Calu3 (cell line): ENCODE results near the gene USP54. TPM values are rescaled to one million over a fixed set of nuclear protein-coding genes. Genes with fewer than 3 reads are reported as not detected.

Source experiments
- BruUV-seq: library from RNA; stranded (reverse); fragments of 400-500 nt; replicated peaks from 2 replicates; lab custom pipeline; 2021; lab: Mats Ljungman, UMichigan
- CTCF ChIA-PET: fragments of 300-600 bp; sonication (Branson Sonifier 250); formaldehyde crosslinking; loops from one replicate; lab custom pipeline; 2022; ENCODE audit warnings: antibody characterized with exemption; lab: Charles Lee
- DNase-seq: peaks from one replicate; pipeline ENCODE4 v3.0.0; 2022
- H3K27ac Mint-ChIP-seq: one replicate; pipeline ENCODE4 v1.8.0; 2022; ENCODE audit warnings: mixed read lengths; ENCODE audit not compliant: unreplicated experiment
- H3K27me3 Mint-ChIP-seq: one replicate; pipeline ENCODE4 v1.8.0; 2022; ENCODE audit warnings: mixed read lengths; ENCODE audit not compliant: unreplicated experiment
- H3K36me3 Mint-ChIP-seq: one replicate; pipeline ENCODE4 v1.8.0; 2022; ENCODE audit warnings: mild to moderate bottlenecking, moderate library complexity, mixed read lengths; ENCODE audit not compliant: insufficient read depth, unreplicated experiment
- H3K4me1 Mint-ChIP-seq: one replicate; pipeline ENCODE4 v1.8.0; 2022; ENCODE audit warnings: mild to moderate bottlenecking, low read depth, mixed read lengths; ENCODE audit not compliant: unreplicated experiment
- H3K4me3 Mint-ChIP-seq: one replicate; pipeline ENCODE4 v1.8.0; 2022; ENCODE audit warnings: mild to moderate bottlenecking, low read depth, moderate library complexity, mixed read lengths; ENCODE audit not compliant: unreplicated experiment
- H3K9me3 Mint-ChIP-seq: one replicate; pipeline ENCODE4 v1.8.0; 2022; ENCODE audit warnings: low read depth, mixed read lengths; ENCODE audit not compliant: unreplicated experiment
- intact Hi-C: fragments of 100-400 bp; cut with micrococcal nuclease; formaldehyde crosslinking; loops from one replicate; pipeline ENCODE4 v1.10.0; 2022; ENCODE audit not compliant: unreplicated experiment
- total RNA-seq: library from RNA; stranded (reverse); gene quantifications from 2 replicates; pipeline ENCODE4 v1.2.3, GENCODE V29; 2022
- TF ChIP-seq, protein P1 (sequence below): fragments of 200-600 bp; IDR thresholded peaks from one replicate; pipeline ENCODE4 v1.8.0; 2022; ENCODE audit warnings: antibody characterized with exemption; ENCODE audit not compliant: unreplicated experiment

USP54 gene
- total RNA-seq, 1 experiment from 2014 or later = 48.1 TPM

DNA sequence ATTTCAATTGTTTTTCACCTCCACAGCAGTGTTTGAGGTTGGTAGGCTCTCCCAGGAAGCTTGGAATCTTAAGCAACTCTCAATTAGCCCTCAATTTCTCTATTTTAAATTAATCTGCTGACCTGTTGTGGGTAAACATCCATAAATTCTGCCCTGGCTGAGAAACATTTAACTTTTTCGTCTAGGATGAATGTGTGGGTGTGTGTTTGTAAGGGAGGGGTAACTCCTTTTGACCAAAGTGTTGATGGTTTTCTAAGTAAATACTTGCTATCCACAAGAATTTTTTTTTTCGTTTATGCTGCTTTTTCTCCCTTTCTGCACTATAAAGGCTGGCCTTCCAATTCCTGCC, 96.3 kb downstream of the USP54 start:
- DNase-seq = no peak
- peaks cover 29% of the 10 kb centered on the region for H3K4me1 Mint-ChIP-seq
- intact Hi-C loops = loop anchor here (5.0 kb wide), 1 partner anchor 83 kb away; the partner anchor contains the start of gene ANXA7

DNA sequence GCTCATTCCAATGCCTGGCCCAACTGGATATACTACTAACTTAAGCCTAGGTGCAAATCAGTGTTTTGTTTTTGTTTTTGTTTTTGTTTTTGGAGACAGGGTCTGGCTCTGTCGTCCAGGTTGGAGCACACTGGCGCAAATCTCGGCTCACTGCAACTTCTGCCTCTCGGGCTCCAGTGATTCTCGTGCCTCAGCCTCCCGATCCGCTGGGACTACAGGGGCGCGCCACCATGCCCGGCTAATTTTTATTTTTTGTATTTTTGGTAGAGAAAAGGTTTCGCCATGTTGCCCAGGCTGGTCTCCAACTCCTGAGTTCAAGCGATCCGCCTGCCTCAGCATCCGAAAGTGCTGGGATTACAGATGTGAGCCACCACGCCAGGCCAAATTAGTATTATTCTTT, 96.9 kb downstream of the USP54 start:
- H3K4me1 Mint-ChIP-seq = peaks cover 29% of the 10 kb centered on the region
- intact Hi-C loops = no loop called here
- no peaks in the 10 kb centered on the region for H3K9me3 Mint-ChIP-seq
- CTCF ChIA-PET = interaction anchor here (0.9 kb wide), 1 partner anchor 8 kb away, joined by 3 read pairs; no protein-coding TSS in a partner anchor
- no peak for DNase-seq
- BruUV-seq = no TSS peak
- peak overlapping the region; percentile 51 for H3K4me3 Mint-ChIP-seq
- TF ChIP-seq, protein P1, sequence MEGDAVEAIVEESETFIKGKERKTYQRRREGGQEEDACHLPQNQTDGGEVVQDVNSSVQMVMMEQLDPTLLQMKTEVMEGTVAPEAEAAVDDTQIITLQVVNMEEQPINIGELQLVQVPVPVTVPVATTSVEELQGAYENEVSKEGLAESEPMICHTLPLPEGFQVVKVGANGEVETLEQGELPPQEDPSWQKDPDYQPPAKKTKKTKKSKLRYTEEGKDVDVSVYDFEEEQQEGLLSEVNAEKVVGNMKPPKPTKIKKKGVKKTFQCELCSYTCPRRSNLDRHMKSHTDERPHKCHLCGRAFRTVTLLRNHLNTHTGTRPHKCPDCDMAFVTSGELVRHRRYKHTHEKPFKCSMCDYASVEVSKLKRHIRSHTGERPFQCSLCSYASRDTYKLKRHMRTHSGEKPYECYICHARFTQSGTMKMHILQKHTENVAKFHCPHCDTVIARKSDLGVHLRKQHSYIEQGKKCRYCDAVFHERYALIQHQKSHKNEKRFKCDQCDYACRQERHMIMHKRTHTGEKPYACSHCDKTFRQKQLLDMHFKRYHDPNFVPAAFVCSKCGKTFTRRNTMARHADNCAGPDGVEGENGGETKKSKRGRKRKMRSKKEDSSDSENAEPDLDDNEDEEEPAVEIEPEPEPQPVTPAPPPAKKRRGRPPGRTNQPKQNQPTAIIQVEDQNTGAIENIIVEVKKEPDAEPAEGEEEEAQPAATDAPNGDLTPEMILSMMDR = no peak
- H3K27ac Mint-ChIP-seq = peak overlapping the region; percentile 38
- H3K36me3 Mint-ChIP-seq = peaks cover 23% of the 10 kb centered on the region
- no peaks in the 10 kb centered on the region for H3K27me3 Mint-ChIP-seq

More for the DNA sequence above, 96.3 kb downstream of the USP54 start:
- Mint-ChIP-seq H3K27ac (peak overlapping the region; percentile 78), H3K4me3 (peak overlapping the region; percentile 86), H3K27me3 (no peaks in the 10 kb centered on the region), H3K36me3 (peaks cover 23% of the 10 kb centered on the region), H3K9me3 (no peaks in the 10 kb centered on the region)
- CTCF ChIA-PET = interaction anchor here (0.9 kb wide), 1 partner anchor 9 kb away, joined by 3 read pairs; no protein-coding TSS in a partner anchor
- TF ChIP-seq, protein P1 = no peak
- BruUV-seq = TSS peak; percentile 73

DNA sequence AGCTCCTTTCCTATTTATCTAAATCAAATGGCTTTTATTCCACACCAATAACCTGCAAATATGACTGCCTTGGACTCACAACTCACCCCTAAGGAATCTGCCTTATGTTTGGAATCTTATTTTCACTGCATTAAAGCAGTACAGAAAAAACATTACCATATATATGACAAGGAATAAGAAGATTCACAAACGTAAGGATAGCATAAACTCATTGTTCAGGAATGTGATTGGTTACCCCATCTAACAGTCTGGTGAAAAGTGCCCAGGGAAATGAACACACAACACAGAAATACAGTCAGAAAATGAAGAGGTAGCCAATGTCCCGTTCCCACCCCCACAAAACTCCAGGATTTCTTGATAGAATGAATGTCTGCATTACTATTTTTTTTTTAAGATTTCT, 97.4 kb downstream of the USP54 start:
- peak overlapping the region; percentile 51 for H3K4me3 Mint-ChIP-seq
- CTCF ChIA-PET = interaction anchor here (0.6 kb wide), 1 partner anchor 108 kb away, joined by 3 read pairs; no protein-coding TSS in a partner anchor
- no peaks in the 10 kb centered on the region for H3K27me3 Mint-ChIP-seq
- no TSS peak for BruUV-seq
- DNase-seq = no peak
- H3K27ac Mint-ChIP-seq = peak overlapping the region; percentile 38
- peaks cover 29% of the 10 kb centered on the region for H3K4me1 Mint-ChIP-seq
- H3K36me3 Mint-ChIP-seq = peaks cover 23% of the 10 kb centered on the region
- TF ChIP-seq, protein P1 = no peak
- intact Hi-C loops = no loop called here
- H3K9me3 Mint-ChIP-seq = peaks cover 3% of the 10 kb centered on the region

DNA sequence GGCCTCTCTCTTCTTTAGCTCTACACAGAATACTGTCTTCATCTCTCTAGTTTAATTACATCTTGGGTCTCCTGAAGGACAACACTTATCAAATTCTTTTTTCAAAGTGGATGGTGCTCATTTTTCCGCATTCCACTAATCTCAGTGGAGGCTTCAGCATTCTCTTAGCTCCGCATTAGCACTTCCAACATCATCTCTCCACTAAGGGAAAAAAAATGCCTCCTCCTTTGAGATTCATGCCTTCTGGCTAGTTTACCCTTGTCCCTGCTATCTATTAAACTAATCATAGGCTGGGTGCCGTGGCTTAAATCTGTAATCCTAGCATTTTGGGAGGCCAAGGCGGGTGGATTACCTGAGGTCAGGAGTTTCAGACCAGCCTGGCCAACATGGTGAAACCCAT, 104.5 kb downstream of the USP54 start:
- Mint-ChIP-seq H3K4me3 (no peak overlapping the region), H3K27me3 (no peaks in the 10 kb centered on the region), H3K9me3 (peaks cover 5% of the 10 kb centered on the region), H3K27ac (no peak overlapping the region), H3K36me3 (peaks cover 11% of the 10 kb centered on the region), H3K4me1 (no peaks in the 10 kb centered on the region)
- DNase-seq = no peak
- BruUV-seq = no TSS peak
- intact Hi-C loops = no loop called here
- CTCF ChIA-PET = interaction anchor here (0.7 kb wide), 1 partner anchor 8 kb away, joined by 3 read pairs; no protein-coding TSS in a partner anchor
- TF ChIP-seq, protein P1 = no peak
